ENCODE results near the gene TOM1.

TOM1 gene

DNA sequence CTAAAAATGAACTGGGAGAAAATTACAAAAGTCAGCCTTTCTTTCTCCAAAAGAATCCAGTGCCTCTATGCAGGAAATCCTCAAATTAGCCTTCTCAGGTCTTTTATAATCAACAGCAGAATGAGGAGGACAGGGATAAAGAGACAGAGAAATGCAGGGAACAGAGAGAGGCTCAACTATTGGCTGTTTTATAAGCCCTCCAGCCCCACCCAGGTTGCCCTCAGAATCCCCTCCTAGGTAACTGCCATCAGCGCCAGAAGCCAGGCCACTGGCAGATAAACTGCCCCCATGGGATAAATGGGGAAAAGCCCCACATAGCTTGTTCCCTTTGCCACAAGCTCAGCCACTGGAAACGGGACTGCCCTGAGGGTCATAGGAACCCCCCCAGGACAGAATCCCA lies 70.3 kb downstream of the TOM1 start:
- DNase-seq (ENCODE audit: low read depth in 3 of 3): no peak

DNA sequence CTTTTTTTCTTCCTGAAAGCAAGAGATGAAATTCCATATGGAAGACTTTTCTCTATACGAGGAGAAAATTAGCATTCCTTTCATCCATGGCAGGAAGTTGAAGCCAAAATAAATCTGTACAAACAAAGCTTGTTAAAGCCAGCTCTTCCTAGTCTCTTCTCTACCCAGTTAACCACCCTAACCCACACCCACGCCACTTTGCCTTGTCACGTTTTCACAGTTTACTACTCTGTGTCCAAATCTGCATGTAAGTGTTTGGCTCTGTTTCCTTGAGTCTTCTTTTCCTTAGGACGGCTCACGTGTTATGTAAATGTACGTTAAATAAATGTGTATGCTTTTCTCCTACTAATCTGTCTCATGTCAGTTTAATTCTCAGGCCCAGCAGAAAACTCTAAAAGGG lies 74.1 kb downstream of the TOM1 start:
- no peak for DNase-seq (ENCODE audit: low read depth in 3 of 3)

DNA sequence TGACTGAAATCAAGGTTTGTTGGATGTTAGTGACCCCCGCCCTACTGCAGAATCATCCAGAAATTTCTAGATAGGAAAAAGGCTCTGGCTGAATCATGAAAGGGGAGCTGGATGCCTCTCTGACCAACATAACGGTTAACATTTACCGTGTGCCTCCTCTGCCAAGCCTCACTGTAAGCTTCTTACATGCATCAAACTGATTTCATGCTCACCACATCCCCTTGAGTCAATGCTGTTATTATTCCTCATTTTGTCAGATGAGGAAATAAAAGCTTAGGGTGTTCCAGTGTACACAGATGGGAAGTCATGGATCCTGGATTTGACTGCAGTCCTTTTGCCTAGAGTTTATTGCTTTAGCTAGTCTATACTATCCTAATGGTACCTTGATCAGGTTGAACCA lies 75.3 kb downstream of the TOM1 start:
- DNase-seq (ENCODE audit: low read depth in 3 of 3): no peak

DNA sequence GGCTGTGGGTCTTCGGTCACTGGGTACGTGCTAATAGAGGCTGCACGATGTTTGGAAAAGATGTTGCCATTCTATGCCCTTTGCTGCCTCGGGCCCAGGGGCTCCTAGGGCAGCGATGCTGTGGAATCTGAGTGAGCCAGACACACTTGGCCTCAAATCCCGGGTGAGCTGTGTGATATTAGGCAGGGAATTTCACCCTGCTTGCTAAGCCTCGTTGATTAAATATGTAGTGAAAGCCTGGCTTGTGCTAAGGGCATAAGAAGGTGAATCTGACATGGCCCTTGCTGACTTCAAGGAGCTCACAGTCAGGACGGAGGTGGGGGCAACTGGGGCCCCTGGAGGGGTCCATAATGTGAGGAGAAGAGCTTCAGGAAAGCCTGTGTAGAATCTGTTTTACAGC lies 75.8 kb downstream of the TOM1 start:
- no peak for DNase-seq (ENCODE audit: low read depth in 3 of 3)

DNA sequence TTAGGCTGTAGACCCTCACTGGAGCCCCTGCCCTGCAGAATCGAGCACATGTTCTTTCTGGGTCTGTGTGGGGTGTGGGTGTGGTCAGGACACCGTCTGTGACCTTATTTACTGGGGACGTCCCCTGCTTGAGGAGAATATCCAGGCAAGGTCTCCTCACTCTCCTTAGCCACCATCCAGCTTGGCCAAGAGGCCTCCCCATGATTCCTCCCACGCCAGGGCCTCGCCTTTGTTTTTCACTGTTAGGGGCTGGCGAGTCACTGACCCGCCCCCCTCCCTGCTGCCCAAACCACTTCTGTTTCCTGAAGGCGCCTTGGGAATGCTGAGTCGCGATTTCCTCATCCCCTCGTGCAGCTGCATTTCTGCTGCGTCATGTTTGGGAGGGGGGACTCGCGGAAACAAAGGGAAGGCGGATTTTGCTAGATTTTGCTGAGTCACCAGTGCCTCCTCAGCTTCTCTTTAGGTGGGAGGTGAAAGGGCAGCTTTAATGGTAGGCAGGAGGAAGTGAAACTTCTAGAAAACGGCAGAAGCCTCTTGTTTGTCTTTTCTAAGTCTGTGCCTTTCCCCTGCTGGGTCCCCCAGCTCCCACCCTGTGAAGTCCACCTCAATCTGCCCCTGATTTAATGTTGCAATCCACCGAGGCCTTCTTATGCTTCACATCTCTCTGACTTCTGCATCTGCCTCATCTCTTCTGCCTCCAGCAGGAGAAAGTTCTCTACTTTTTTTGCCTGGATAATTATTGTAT lies 77.2 kb downstream of the TOM1 start:
- no peak for DNase-seq (ENCODE audit: low read depth in 3 of 3)

DNA sequence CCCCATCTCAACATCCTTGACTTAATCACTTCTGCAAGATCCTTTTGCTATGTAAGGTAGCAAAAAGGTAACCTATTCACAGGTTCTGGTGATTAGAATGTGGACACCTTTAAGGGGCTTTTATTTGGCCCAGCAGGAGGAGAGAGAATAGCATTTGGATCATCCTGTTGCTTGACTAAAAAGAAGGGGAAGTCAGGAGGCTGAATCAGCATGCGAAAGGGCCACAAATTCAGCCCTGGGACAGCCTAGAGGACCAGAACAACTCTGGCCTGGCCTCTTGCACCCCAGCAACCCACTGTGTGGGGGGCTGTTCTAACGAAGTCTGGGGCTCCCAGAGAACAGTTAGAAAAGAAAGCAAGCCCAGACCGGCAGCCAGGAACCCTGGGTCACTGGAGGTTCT lies 78.0 kb downstream of the TOM1 start:
- no peak for DNase-seq (ENCODE audit: low read depth in 3 of 3)

DNA sequence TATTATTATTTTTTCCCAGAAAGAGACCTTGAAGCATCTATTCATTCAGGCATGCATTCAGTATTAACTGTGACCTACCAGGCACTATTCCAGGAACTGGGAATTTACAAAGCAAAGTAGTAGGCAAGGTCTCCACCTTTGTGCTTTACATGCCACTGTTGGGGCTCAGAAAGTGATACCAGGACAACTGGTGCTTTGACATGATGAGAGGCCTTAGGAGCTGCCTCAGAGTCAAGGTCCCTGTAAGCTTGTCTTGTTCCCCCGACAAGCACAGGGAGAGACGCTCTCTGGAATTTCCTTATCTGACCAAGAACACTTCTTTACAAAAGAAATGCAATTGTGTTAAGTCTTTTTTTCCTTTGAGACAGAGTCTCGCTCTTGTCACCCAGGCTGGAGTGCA lies 78.9 kb downstream of the TOM1 start:
- DNase-seq (ENCODE audit: low read depth in 3 of 3): no peak

DNA sequence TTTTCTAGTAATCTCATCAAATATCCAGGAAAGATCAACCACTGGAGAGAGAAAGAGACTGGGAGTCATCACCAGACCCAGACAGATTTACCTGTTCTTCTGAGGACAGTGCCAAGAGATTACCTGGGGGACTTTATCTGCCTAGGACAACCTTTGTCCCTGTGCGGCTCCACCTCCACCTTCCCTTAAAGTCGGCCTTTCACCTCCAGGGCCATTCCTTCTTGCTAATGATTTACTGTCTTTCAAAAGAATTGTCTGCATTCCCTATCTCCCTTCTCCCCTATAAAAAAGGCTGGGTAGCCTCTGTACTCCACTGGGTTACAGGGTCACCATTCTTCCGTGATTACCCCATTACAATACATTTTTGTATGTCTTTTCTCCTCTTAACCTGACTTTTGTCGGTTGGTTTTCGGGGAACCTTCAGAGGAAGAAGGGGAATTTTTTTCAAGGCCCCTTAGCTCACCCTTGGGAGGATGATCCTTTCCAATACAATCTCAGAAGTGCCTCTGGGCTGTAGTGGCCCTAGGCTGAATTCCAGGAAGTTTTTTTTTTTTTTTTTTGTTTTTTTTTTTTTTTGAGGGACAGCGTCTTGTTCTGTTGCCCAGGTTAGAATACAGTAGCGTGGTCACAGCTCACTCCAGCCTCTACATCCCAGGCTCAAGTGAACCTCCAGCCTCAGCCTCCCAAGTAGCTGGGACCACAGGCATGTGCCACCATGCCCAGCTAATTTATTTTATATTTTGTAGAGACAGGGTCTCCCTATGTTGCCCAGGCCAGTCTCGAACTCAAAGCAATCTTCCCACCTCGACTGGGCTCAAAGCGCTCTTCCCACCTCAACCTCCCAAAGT lies 79.7 kb downstream of the TOM1 start:
- DNase-seq (ENCODE audit: low read depth in 3 of 3): no peak

DNA sequence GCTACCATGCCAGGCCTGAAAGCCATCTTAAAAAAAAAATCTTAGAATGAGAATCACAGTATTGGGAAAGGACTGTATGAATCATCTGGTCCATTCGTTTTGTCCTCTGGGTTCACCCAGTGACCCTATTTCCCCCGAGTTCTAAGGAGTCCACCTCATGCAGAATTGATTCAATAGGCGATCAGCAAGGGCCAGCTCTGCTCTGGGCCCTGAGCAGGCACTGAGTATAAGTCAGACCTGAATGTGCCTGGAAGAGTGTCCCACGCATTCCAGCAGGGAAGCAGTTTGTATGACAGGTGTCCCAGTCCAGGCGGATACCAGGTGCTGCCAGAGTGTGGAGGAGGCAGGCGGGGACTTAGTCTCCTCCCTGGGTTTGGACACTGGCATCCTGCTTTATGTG lies 80.3 kb downstream of the TOM1 start:
- DNase-seq (ENCODE audit: low read depth in 3 of 3): no peak

DNA sequence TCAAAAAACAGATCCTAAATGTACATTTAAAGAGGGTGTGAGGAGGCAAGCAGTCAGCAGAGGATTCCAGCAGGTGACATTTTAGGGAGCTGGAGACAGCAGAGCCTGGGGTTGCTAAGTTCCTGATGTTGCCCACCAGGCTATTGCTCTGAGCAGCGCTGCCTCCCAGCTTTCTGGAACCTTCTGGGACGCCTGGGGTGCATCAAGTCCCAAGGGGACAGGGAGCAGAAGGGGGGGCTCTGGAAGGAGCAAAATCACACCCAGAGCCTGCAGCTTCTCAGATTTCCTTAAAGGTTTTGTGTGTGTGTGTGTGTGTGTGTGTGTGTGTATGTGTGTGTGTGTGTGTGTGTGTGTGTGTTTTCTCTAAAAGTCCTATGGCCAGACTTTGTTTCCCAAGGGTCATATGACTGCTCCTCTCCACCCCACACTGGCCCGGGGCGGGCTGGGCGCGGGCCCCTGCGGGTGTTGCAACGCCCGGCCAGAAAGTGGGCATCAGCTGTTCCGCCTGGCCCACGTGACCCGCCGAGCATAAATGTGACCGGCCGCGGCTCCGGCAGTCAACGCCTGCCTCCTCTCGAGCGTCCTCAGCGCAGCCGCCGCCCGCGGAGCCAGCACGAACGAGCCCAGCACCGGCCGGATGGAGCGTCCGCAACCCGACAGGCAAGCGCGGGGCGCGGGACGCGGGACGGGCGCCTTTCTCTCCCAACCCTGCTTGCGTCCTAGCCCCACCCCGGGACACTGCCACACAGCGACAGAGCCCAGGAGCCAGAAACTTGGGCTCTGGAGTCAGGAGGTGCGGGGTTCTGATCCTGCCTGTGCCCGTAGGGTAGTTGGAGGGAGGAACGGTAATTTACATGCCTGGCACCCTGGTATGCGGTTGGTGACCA lies 81.1 kb downstream of the TOM1 start, which contains the start of gene HMOX1:
Gene HMOX1, plus strand, starts transcription at position 560 of the 887 bp plus-strand sequence. Its CDS starts 78 bp downstream, at position 638.
- DNase-seq (ENCODE audit: low read depth in 3 of 3): peak in 1 of 3 donors; percentile 21

DNA sequence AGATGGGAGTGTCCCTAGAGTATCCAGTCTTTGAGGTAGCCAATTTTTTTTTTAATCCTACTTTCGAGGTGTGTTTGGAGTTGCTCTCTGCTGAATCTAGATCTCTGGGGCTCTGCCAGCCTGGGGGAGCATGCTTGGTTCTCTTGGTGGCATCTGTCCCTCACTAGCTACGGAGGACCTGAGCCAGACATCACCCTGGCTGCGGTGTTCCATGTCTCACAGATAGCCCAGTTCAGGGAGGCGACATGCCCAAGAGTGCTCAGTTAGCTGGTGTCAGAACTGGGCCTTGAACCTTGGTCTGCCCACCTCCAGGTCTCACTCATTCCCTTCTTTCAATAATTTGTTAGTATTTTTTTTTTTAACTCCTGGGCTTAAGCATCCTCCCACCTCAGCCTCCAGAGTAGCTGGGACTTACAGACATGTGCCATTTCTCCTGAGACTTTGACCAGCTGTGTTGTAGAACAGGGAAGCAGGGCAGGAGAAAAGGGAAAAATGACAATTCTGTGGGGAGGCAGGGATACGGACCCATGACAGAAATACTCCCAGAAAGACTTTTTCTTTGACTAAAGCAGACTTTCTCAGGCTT lies 81.8 kb downstream of the TOM1 start:
- no peak for DNase-seq (ENCODE audit: low read depth in 3 of 3)

DNA sequence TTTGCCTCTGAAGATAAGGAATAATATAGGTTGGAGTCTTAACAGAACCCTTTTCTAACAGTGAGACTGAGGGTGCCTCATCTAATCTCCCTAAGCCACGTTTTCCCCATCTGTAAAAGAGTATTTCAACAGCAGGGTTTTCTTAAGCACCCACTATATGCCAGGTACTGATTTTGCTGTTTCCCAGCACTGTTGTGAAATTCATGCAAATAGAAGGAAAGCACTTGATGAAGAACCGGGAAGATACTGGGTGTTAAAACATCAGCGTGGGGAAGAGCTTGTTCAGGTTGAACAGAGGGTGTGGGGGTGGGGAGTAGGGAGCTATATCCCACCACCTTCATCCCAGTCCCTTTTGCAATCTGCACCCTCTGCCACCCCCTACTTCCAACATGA lies 84.0 kb downstream of the TOM1 start:
- DNase-seq (ENCODE audit: low read depth in 3 of 3): no peak

DNA sequence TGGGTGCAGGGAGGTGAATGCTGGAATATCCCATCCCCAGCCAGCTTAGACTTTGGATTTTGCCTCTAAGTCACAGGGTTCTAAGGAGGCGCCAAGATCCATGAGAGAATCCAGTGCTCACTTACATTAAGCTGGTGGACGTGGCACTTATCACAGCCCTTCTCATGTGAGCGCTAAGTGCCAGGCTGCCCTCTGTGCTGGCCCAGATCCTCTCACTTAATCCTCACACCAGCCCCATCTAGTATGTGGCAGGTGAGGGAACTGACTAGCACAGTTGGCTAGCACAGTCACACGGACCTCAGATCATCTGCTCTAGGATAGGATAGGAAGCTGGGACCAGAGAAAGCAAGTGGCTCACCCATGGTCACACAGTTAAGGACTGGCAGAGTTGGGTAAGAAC lies 84.8 kb downstream of the TOM1 start:
- no peak for DNase-seq (ENCODE audit: low read depth in 3 of 3)

DNA sequence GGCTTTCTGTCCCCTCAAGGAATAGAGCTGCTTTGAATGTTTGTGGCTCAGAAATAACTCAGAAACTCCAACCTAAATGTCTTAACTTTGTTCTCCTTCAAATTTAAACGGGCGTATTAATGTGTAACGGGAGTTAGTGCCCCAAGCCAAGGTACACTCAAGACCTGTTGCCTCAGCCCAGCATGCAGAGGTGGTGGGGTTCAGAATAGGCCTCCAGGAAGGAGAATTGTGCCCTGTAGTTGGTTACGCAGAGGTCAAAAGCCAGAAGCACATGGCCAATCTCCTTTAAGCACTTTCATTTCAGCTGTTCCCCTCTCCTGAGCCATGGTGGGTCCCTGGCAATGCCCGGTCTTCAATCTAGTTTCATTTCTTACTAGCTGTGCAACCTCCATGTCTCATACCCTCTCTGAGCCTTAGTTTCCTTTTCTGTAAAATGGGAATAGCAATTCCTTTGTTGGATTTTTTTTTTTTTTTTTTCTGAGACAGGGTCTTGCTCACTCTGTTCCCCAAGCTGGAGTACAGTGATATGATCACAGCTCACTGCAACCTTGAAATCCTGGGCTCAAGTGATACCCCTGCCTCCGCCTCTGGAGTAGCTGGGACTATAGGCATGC lies 85.4 kb downstream of the TOM1 start:
- DNase-seq (ENCODE audit: low read depth in 3 of 3): no peak

DNA sequence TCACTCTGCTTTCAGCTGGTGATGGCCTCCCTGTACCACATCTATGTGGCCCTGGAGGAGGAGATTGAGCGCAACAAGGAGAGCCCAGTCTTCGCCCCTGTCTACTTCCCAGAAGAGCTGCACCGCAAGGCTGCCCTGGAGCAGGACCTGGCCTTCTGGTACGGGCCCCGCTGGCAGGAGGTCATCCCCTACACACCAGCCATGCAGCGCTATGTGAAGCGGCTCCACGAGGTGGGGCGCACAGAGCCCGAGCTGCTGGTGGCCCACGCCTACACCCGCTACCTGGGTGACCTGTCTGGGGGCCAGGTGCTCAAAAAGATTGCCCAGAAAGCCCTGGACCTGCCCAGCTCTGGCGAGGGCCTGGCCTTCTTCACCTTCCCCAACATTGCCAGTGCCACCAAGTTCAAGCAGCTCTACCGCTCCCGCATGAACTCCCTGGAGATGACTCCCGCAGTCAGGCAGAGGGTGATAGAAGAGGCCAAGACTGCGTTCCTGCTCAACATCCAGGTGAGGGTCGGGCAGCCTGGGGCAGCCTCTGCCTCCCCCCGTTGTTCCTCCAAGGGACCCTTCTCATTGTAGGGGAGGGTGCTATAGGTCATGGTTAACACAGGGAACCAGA lies 87.1 kb downstream of the TOM1 start:
- no peak for DNase-seq (ENCODE audit: low read depth in 3 of 3)

DNA sequence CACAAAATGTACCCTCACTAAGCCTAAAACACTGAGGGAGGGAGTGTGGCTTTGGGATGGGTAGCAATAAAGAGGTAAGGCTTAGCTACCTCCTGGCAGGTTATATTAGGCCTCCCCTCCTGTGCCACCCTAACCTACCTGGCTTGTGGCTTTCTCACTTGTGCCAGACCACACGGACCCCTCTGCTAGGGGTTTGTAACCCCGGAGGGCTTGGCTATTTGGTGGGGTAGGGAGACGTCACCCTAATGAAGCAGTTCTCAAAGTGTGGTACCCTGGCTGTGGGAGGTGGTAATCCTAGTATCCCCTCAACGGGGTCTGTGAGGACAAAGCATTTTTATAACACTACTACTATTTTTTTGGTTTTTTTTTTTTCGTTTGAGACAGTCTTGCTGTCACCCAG lies 91.2 kb downstream of the TOM1 start:
- no peak for DNase-seq (ENCODE audit: low read depth in 3 of 3)

DNA sequence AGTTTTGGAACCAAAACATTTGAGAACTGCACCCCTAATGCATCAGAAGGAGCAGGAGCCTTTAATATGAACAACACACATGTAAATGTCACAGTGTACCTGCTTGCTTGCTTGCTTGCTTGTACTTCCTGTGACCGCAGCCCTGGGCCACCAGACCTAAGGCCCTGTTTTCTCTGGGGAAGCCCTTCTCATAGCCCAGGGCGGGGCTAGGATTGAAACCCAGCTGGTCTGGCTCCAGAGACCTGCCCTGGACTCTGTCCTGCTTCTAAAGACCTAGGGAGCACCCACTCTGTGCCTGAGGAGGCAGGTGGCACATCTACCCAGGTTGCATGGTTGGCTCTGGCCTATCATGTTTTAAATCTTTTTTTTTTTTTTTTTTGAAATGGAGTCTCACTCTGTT lies 92.7 kb downstream of the TOM1 start:
- DNase-seq (ENCODE audit: low read depth in 3 of 3): no peak

DNA sequence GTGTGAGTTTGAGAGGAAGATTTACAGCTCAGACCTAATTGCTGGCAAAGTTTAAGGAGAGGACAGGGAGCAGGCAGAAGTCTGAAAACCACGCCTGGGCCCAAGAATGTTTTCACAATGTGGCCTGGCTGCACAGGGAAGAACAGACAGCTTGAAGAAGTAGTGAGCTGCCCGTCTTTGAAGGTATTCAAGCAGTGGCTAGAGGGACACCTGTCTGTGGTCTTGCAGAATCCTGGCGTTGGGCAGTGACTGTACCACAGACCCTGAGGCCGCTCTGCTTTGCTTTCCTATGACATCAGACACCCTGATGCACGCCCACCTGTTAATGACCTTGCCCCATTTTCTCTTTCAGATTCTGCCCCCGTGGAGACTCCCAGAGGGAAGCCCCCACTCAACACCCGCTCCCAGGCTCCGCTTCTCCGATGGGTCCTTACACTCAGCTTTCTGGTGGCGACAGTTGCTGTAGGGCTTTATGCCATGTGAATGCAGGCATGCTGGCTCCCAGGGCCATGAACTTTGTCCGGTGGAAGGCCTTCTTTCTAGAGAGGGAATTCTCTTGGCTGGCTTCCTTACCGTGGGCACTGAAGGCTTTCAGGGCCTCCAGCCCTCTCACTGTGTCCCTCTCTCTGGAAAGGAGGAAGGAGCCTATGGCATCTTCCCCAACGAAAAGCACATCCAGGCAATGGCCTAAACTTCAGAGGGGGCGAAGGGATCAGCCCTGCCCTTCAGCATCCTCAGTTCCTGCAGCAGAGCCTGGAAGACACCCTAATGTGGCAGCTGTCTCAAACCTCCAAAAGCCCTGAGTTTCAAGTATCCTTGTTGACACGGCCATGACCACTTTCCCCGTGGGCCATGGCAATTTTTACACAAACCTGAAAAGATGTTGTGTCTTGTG lies 93.7 kb downstream of the TOM1 start:
- no peak for DNase-seq (ENCODE audit: low read depth in 3 of 3)

DNA sequence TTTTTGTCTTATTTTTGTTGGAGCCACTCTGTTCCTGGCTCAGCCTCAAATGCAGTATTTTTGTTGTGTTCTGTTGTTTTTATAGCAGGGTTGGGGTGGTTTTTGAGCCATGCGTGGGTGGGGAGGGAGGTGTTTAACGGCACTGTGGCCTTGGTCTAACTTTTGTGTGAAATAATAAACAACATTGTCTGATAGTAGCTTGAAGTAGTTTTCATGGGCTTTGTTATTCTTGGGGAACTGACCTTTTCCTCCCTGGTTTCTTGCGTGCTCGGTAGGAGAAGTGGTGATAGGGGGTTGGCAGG lies 94.3 kb downstream of the TOM1 start:
- DNase-seq (ENCODE audit: low read depth in 3 of 3): no peak
